ENCODE results near the gene ZNF532.

DNA sequence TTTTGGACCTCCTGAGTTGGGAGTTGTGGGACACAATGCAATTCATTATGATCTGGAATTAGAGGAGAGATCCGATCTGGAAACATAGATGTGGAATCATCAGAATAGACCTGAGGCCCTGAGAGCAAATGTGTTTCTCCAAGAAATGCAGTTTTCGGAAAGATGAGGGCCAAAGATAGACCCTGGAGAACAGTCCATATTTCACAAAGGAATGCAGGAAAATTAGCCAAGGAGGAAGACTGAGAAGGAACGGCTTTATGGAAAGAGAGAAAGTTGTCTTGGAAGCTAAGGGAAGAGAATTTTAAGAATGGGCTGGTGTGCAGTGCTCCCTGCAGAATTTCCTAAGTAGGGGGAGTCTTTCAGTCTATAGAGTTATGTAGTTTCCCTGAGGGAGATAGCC is 11.1 kb upstream of the ZNF532 start:
- TF ChIP-seq, protein P1, sequence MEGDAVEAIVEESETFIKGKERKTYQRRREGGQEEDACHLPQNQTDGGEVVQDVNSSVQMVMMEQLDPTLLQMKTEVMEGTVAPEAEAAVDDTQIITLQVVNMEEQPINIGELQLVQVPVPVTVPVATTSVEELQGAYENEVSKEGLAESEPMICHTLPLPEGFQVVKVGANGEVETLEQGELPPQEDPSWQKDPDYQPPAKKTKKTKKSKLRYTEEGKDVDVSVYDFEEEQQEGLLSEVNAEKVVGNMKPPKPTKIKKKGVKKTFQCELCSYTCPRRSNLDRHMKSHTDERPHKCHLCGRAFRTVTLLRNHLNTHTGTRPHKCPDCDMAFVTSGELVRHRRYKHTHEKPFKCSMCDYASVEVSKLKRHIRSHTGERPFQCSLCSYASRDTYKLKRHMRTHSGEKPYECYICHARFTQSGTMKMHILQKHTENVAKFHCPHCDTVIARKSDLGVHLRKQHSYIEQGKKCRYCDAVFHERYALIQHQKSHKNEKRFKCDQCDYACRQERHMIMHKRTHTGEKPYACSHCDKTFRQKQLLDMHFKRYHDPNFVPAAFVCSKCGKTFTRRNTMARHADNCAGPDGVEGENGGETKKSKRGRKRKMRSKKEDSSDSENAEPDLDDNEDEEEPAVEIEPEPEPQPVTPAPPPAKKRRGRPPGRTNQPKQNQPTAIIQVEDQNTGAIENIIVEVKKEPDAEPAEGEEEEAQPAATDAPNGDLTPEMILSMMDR (IDR thresholded peaks at IDR 0.05) = no peak
- TF ChIP-seq TCF7L2 (IDR thresholded peaks at IDR 0.05; ENCODE audit: low read depth, low read length) (no peak), SIN3A (IDR thresholded peaks at IDR 0.05; ENCODE audit: borderline replicate concordance, insufficient read depth, low read depth, low read length) (no peak)
